Measurements from ENCODE around the gene KNDC1.
"Not testable (repeated sequence)": the region's sequence is repeated elsewhere in the genome, so short reads cannot be mapped to it uniquely, and the experiment has no call there.

Gene KNDC1

GRCh38 chr10:133217800-133218589, 58.0 kb downstream of the KNDC1 start:
- H3K4me3 ChIP-seq (ENCODE audit: low read depth, low read length), result no peak overlapping the region
- TF ChIP-seq CTCF (IDR thresholded peaks at IDR 0.05; ENCODE audit: borderline replicate concordance, insufficient read depth, low read depth, low read length), result no peak

- H3K4me3 ChIP-seq (ENCODE audit: low read depth, low read length), result no peak overlapping the region
- TF ChIP-seq CTCF (IDR thresholded peaks at IDR 0.05; ENCODE audit: borderline replicate concordance, insufficient read depth, low read depth, low read length), result no peak
These were observed 58.9 kb downstream of the KNDC1 start for GRCh38 chr10:133218891-133219290.

- TF ChIP-seq CTCF (IDR thresholded peaks at IDR 0.05; ENCODE audit: borderline replicate concordance, insufficient read depth, low read depth, low read length), result no peak
- no peak overlapping the region for H3K4me3 ChIP-seq (ENCODE audit: low read depth, low read length)
These were observed 59.8 kb downstream of the KNDC1 start for GRCh38 chr10:133219782-133220181.

GRCh38 chr10:133221331-133221730, 61.3 kb downstream of the KNDC1 start:
- no peak for TF ChIP-seq CTCF (IDR thresholded peaks at IDR 0.05; ENCODE audit: borderline replicate concordance, insufficient read depth, low read depth, low read length)
- no peak overlapping the region for H3K4me3 ChIP-seq (ENCODE audit: low read depth, low read length)

GRCh38 chr10:133221756-133222155, 61.7 kb downstream of the KNDC1 start:
- not testable (repeated sequence) for H3K4me3 ChIP-seq (ENCODE audit: low read depth, low read length)

GRCh38 chr10:133224076-133224475, 64.1 kb downstream of the KNDC1 start:
- no peak for TF ChIP-seq CTCF (IDR thresholded peaks at IDR 0.05; ENCODE audit: borderline replicate concordance, insufficient read depth, low read depth, low read length)
- H3K4me3 ChIP-seq (ENCODE audit: low read depth, low read length), result no peak overlapping the region

GRCh38 chr10:133224756-133225372, 64.8 kb downstream of the KNDC1 start:
- no peak for TF ChIP-seq CTCF (IDR thresholded peaks at IDR 0.05; ENCODE audit: borderline replicate concordance, insufficient read depth, low read depth, low read length)

More at GRCh38 chr10:133224756-133225372, 64.8 kb downstream of the KNDC1 start:
- no peak overlapping the region for H3K4me3 ChIP-seq (ENCODE audit: low read depth, low read length)

Data from GM12875 (cell line).